Trophoblast cell (in vitro differentiated cells and primary cell): Measurements from ENCODE around the gene CTAG1A.
"Not testable (repeated sequence)": the region's sequence is repeated elsewhere in the genome, so short reads cannot be mapped to it uniquely, and the experiment has no call there.

ENCODE experiments used
- DNase-seq, 2 donors: peaks; one replicate each; pipeline ENCODE4 v3.0.0-alpha.2; 2016
- H2AFZ ChIP-seq: 2 replicates; pipeline ENCODE4 v1.6.1; 2013; ENCODE audit warnings: low read length, moderate library complexity, mild to moderate bottlenecking; ENCODE audit not compliant: insufficient read depth, poor library complexity
- H2AK5ac ChIP-seq: 2 replicates; pipeline ENCODE4 v1.6.1; 2013; ENCODE audit warnings: mild to moderate bottlenecking, low read length
- H2BK120ac ChIP-seq: 2 replicates; pipeline ENCODE4 v1.6.1; 2013; ENCODE audit warnings: low read length, mild to moderate bottlenecking, moderate library complexity; ENCODE audit not compliant: insufficient read depth, poor library complexity
- H2BK12ac ChIP-seq: 2 replicates; pipeline ENCODE4 v1.6.1; 2013; ENCODE audit warnings: mild to moderate bottlenecking, low read length, moderate library complexity
- H2BK5ac ChIP-seq: 2 replicates; pipeline ENCODE4 v1.6.1; 2013; ENCODE audit warnings: low read length, low read depth, moderate library complexity, mild to moderate bottlenecking; ENCODE audit not compliant: poor library complexity
- H3K14ac ChIP-seq: 2 replicates; pipeline ENCODE4 v1.6.1; 2013; ENCODE audit warnings: mild to moderate bottlenecking, low read length
- H3K18ac ChIP-seq: 2 replicates; pipeline ENCODE4 v1.6.1; 2013; ENCODE audit warnings: mild to moderate bottlenecking, low read length
- H3K23ac ChIP-seq: 2 replicates; pipeline ENCODE4 v1.6.1; 2013; ENCODE audit warnings: low read length
- H3K27ac ChIP-seq: 2 replicates; pipeline ENCODE4 v1.5.1; 2013; ENCODE audit warnings: low read depth, mild to moderate bottlenecking, inconsistent platforms, low read length, moderate library complexity
- H3K27me3 ChIP-seq: 2 replicates; pipeline ENCODE4 v1.6.1; 2013; ENCODE audit warnings: inconsistent platforms, mild to moderate bottlenecking, low read length, moderate library complexity; ENCODE audit not compliant: insufficient read depth
- H3K36me3 ChIP-seq, 2 experiments: 1 replicate in 1 of 2; 2 replicates in 1 of 2; pipeline ENCODE4 v1.6.1; 2013; ENCODE audit warnings: low read length in 2 of 2, mild to moderate bottlenecking in 2 of 2, moderate library complexity in 1 of 2; ENCODE audit not compliant: insufficient read depth in 2 of 2, control insufficient read depth in 1 of 2
- H3K4ac ChIP-seq: 2 replicates; pipeline ENCODE4 v1.6.1; 2013; ENCODE audit warnings: low read depth, mild to moderate bottlenecking, low read length, moderate library complexity
- H3K4me1 ChIP-seq, 2 experiments: 1 replicate in 1 of 2; 2 replicates in 1 of 2; pipeline ENCODE4 v1.6.1; 2013; ENCODE audit warnings: low read length in 2 of 2, mild to moderate bottlenecking in 2 of 2, moderate library complexity in 1 of 2; ENCODE audit not compliant: insufficient read depth in 2 of 2, control insufficient read depth in 1 of 2
- H3K4me2 ChIP-seq: 2 replicates; pipeline ENCODE4 v1.6.1; 2013; ENCODE audit warnings: inconsistent platforms, mild to moderate bottlenecking, low read length, moderate library complexity
- H3K4me3 ChIP-seq: 2 replicates; pipeline ENCODE4 v1.5.1; 2013; ENCODE audit warnings: mild to moderate bottlenecking, low read depth, low read length, inconsistent platforms
- H3K79me1 ChIP-seq: one replicate; pipeline ENCODE4 v1.6.1; 2013; ENCODE audit warnings: low read length
- H3K79me2 ChIP-seq: 2 replicates; pipeline ENCODE4 v1.6.1; 2013; ENCODE audit warnings: low read length, mild to moderate bottlenecking; ENCODE audit not compliant: control insufficient read depth, insufficient read depth, poor library complexity
- H3K9ac ChIP-seq: 2 replicates; pipeline ENCODE4 v1.6.1; 2013; ENCODE audit warnings: mild to moderate bottlenecking, low read length
- H3K9me3 ChIP-seq: 2 replicates; pipeline ENCODE4 v1.6.1; 2013; ENCODE audit warnings: low read depth, mild to moderate bottlenecking, control low read depth, inconsistent platforms, low read length; ENCODE audit not compliant: insufficient read depth
- H4K12ac ChIP-seq: 2 replicates; pipeline ENCODE4 v1.6.1; 2013; ENCODE audit warnings: low read depth, mild to moderate bottlenecking, low read length, moderate library complexity
- H4K8ac ChIP-seq: 2 replicates; pipeline ENCODE4 v1.6.1; 2013; ENCODE audit warnings: low read depth, mild to moderate bottlenecking, low read length, moderate library complexity
- H4K91ac ChIP-seq: one replicate; pipeline ENCODE4 v1.6.1; 2013; ENCODE audit warnings: low read depth, mild to moderate bottlenecking, low read length, moderate library complexity
- WGBS: extraction: QIAGEN DNeasy Blood & Tissue Kit; methylation state at CpG from one replicate; pipeline ENCODE4 v1.1.7; 2013; ENCODE audit warnings: missing lambda C conversion rate; ENCODE audit not compliant: insufficient read length, insufficient coverage; ENCODE audit errors: extremely low coverage; 5-methylcytosine and 5-hydroxymethylcytosine counted together

CTAG1A gene

DNA sequence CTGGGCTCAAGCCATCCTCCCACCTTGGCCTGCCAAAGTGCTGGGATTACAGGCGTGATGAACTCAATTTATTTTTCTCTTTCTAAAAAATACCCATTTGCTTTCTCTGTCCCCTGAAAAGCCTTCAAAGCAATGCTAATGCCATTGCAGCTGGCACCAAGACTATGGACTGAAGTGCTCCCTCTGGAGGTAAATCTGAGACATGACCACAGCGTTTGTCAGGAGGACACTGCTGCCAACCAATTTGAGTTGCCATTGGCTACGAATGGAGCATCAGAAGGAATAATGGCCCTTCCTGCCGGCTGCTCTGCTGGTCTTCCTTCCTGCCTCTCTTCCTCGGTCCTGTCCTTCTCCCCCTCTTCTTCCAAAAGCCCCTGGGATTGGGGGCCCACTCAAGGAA is 9.9 kb upstream of the CTAG1A start:
- not testable (repeated sequence) for DNase-seq

GRCh38 chrX:154582994-154583393 is 1.9 kb upstream of the CTAG1A start:
- not testable (repeated sequence) for H3K27me3 ChIP-seq, H3K4me2 ChIP-seq, H2AK5ac ChIP-seq, H3K79me1 ChIP-seq, H3K4ac ChIP-seq, H3K18ac ChIP-seq, H4K8ac ChIP-seq, H2BK120ac ChIP-seq, H4K91ac ChIP-seq, H3K14ac ChIP-seq, H4K12ac ChIP-seq, H3K9ac ChIP-seq, H2AFZ ChIP-seq, H3K79me2 ChIP-seq, H3K27ac ChIP-seq, H2BK12ac ChIP-seq, H3K4me3 ChIP-seq, H3K36me3 ChIP-seq, H3K23ac ChIP-seq, H3K4me1 ChIP-seq, DNase-seq, H2BK5ac ChIP-seq, H3K9me3 ChIP-seq
- no CpG with 5 or more reads among the region's 8 CpGs for WGBS

More for the DNA sequence above, 9.9 kb upstream of the CTAG1A start:
- not testable (repeated sequence) for H3K14ac ChIP-seq, H3K27ac ChIP-seq, H3K4me3 ChIP-seq, H3K27me3 ChIP-seq, H3K79me2 ChIP-seq, H2BK5ac ChIP-seq, H3K18ac ChIP-seq, H3K4me2 ChIP-seq, H3K4me1 ChIP-seq, H4K12ac ChIP-seq, H3K9ac ChIP-seq, H3K4ac ChIP-seq, H3K23ac ChIP-seq, H4K91ac ChIP-seq, H2BK12ac ChIP-seq, H4K8ac ChIP-seq, H3K79me1 ChIP-seq, H2AK5ac ChIP-seq, H2BK120ac ChIP-seq, H3K9me3 ChIP-seq, H3K36me3 ChIP-seq, H2AFZ ChIP-seq
- no CpG with 5 or more reads among the region's 5 CpGs for WGBS

DNA sequence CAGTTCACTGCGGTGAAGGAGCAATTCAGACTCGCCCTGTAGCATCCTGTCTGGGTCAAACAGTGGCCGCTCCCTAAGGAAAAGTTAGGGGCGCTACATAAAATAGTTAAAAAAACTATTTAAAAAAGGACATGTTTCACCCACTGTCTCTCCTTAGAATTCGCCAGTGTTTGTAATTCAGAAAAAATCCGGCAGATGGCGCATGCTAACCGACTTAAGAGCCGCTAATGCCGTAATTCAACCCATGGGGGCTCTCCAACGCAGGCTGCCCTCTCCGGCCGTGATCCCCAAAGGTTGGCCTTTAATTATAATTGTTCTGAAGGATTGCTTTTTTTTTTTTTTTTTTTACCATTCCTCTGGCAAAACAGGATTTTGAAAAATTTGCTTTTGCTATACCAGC is 5.5 kb downstream of the CTAG1A start:
- H3K4me3 ChIP-seq, H2AFZ ChIP-seq, H3K18ac ChIP-seq, DNase-seq, H3K14ac ChIP-seq, H3K4me1 ChIP-seq, H3K4me2 ChIP-seq, H3K27me3 ChIP-seq, H3K4ac ChIP-seq, H2BK5ac ChIP-seq, H3K27ac ChIP-seq, H4K91ac ChIP-seq, H4K12ac ChIP-seq, H3K79me1 ChIP-seq, H3K9ac ChIP-seq, H3K9me3 ChIP-seq, H2BK120ac ChIP-seq, H4K8ac ChIP-seq, H3K36me3 ChIP-seq, H3K23ac ChIP-seq, H2BK12ac ChIP-seq, H2AK5ac ChIP-seq, H3K79me2 ChIP-seq: not testable (repeated sequence)
- no CpG with 5 or more reads among the region's 13 CpGs for WGBS

GRCh38 chrX:154592505-154592904 is 7.6 kb downstream of the CTAG1A start:
- H3K4me3 ChIP-seq = no peak overlapping the region
- H4K12ac ChIP-seq = no peak overlapping the region
- no peak overlapping the region for H2BK120ac ChIP-seq
- DNase-seq = no peak
- no peaks in the 10 kb centered on the region for H3K79me2 ChIP-seq
- H2AK5ac ChIP-seq = no peak overlapping the region
- no peak overlapping the region for H4K8ac ChIP-seq
- no peak overlapping the region for H3K4ac ChIP-seq
- no peak overlapping the region for H3K18ac ChIP-seq
- no peaks in the 10 kb centered on the region for H3K79me1 ChIP-seq
- H3K9me3 ChIP-seq = peaks cover 2% of the 10 kb centered on the region
- no peak overlapping the region for H3K4me2 ChIP-seq
- no peak overlapping the region for H3K23ac ChIP-seq
- H2BK5ac ChIP-seq = no peak overlapping the region
- H3K9ac ChIP-seq = no peak overlapping the region
- no peaks in the 10 kb centered on the region for H3K4me1 ChIP-seq
- H3K14ac ChIP-seq = no peak overlapping the region
- H3K27ac ChIP-seq = no peak overlapping the region
- H2BK12ac ChIP-seq = no peak overlapping the region
- H4K91ac ChIP-seq = no peak overlapping the region
- H3K27me3 ChIP-seq = no peaks in the 10 kb centered on the region
- H3K36me3 ChIP-seq = no peaks in the 10 kb centered on the region
- WGBS = no CpG with 5 or more reads among the region's 5 CpGs
- H2AFZ ChIP-seq = no peak overlapping the region
